Measurements from ENCODE around the gene TMPRSS6. TPM values are rescaled to one million over a fixed set of nuclear protein-coding genes. Genes with fewer than 3 reads are reported as not detected.
A peak's percentile ranks its signal among the peaks of the same experiment; 100 is the strongest.

Gene TMPRSS6
- total and polyA plus RNA-seq, 2 donors (not counting 1 experiment from before 2014, with no cell fraction given), result 0.03 TPM; not detected in 1

DNA sequence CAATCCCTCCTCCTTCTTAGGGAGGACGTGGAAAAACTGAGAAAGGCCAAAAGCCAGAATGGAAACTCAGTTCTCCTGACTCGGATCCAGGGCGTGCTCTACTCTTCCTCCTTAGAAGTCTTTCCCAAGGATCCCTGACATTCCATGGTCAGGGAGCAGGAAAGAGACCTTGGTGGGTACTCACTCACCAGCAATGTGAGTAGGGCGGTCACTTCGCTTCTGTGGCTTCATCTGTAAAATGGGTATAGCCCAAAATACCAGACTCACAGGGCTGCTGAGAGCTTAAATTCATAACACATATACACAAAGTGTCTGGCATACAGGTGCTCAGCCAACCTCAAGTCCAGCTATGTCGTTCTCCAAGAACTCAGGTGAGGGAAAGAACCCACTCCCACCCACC, 58.6 kb downstream of the TMPRSS6 start:
- H3K4me1 ChIP-seq (ENCODE audit: control insufficient read depth in 2 of 2, insufficient read depth in 2 of 2, low read length in 2 of 2), result peaks cover 7 to 20% of the 10 kb centered on the region in 2 donors
- H3K36me3 ChIP-seq (replicated peaks in 1 of 2; ENCODE audit: control extremely low read depth in 1 of 2, control insufficient read depth in 1 of 2, extremely low read depth in 1 of 2, insufficient read depth in 2 of 2, low read length in 1 of 2), result peaks cover 0 to 2% of the 10 kb centered on the region in 2 experiments
- peaks cover 12% of the 10 kb centered on the region for H3K4me1 Mint-ChIP-seq
- intact Hi-C loops (cut with micrococcal nuclease), result loop anchor here (1.0 to 5.0 kb wide), 2 partner anchors 275 to 1749 kb away; partner anchors contain the start of gene IFT27
- H3K27me3 Mint-ChIP-seq, result no peaks in the 10 kb centered on the region
- no peaks in the 10 kb centered on the region for H3K79me2 ChIP-seq (ENCODE audit: control insufficient read depth, insufficient read depth, low read length)
- no peak for ATAC-seq (ENCODE audit: low read depth)
- no peaks in the 10 kb centered on the region for H3K9me3 Mint-ChIP-seq (ENCODE audit: insufficient read depth)
- H3K9me3 ChIP-seq (ENCODE audit: control extremely low read depth in 1 of 3, control insufficient read depth in 2 of 3, insufficient read depth in 1 of 3, low read length in 2 of 3), result no peaks in the 10 kb centered on the region
- no peak overlapping the region for H3K9ac ChIP-seq (ENCODE audit: low read length)
- H3K4me3 Mint-ChIP-seq, result peak overlapping the region; percentile 71
- CTCF ChIA-PET, result interaction anchor here (1.3 to 2.4 kb wide), 4 partner anchors 8 to 73 kb away, joined by 3 to 9 read pairs (median 4); partner anchors contain the start of gene TST
- TF ChIP-seq, protein P1, sequence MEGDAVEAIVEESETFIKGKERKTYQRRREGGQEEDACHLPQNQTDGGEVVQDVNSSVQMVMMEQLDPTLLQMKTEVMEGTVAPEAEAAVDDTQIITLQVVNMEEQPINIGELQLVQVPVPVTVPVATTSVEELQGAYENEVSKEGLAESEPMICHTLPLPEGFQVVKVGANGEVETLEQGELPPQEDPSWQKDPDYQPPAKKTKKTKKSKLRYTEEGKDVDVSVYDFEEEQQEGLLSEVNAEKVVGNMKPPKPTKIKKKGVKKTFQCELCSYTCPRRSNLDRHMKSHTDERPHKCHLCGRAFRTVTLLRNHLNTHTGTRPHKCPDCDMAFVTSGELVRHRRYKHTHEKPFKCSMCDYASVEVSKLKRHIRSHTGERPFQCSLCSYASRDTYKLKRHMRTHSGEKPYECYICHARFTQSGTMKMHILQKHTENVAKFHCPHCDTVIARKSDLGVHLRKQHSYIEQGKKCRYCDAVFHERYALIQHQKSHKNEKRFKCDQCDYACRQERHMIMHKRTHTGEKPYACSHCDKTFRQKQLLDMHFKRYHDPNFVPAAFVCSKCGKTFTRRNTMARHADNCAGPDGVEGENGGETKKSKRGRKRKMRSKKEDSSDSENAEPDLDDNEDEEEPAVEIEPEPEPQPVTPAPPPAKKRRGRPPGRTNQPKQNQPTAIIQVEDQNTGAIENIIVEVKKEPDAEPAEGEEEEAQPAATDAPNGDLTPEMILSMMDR (IDR thresholded peaks at IDR 0.05), result no peak
- no peak for TF ChIP-seq EZH2 (IDR thresholded peaks at IDR 0.05; ENCODE audit: borderline replicate concordance, insufficient read depth, low read depth, low read length, poor library complexity, severe bottlenecking)
- no peak overlapping the region for H3K27ac Mint-ChIP-seq
- H3K27me3 ChIP-seq (replicated peaks in 1 of 4; ENCODE audit: control extremely low read depth in 1 of 4, control insufficient read depth in 3 of 4, insufficient read depth in 4 of 4, low read length in 3 of 4), result no peaks in the 10 kb centered on the region
- H3K27ac ChIP-seq (ENCODE audit: low read length in 2 of 2), result no peak overlapping the region
- no peak overlapping the region for H3K4me3 ChIP-seq (ENCODE audit: control extremely low read depth in 1 of 5, extremely low read depth in 1 of 5, insufficient read depth in 1 of 5, low read depth in 2 of 5, low read length in 4 of 5)
- no peak for DNase-seq
- no peaks in the 10 kb centered on the region for H4K20me1 ChIP-seq (ENCODE audit: control insufficient read depth, insufficient read depth, low read length, poor library complexity, severe bottlenecking)
- POLR2A ChIA-PET, result interaction anchor here (0.5 to 0.7 kb wide), 3 partner anchors 30 to 505 kb away, joined by 4 to 6 read pairs (median 5); no protein-coding TSS in a partner anchor
- peak overlapping the region; percentile 95 for H3K4me2 ChIP-seq (replicated peaks; ENCODE audit: low read depth, low read length, poor library complexity, severe bottlenecking)
- no peak overlapping the region for H2AFZ ChIP-seq (ENCODE audit: insufficient read depth, low read depth, low read length, poor library complexity, severe bottlenecking)
- 90% methylated on average over 3 of the region's 6 CpGs for WGBS (ENCODE audit: insufficient coverage)

DNA sequence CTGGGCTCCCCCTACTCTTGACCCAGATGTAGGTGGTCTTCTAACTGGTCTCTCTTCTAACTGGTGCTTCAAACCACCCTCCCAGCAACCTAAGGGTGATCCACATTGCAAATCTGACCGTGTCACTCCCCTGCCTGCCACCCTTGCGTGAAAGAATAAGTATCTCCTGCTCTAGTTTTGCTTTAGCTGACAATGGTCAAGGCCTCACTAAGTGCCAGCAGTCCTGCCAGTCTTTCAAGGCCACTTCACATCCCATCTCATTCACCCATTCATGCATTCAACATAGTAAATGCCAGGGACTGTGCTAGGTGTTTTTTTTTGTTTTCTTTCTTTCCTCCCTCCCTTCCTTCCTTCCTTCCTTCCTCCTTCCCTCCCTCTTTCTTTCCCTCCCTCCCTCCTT, 60.3 kb downstream of the TMPRSS6 start:
- WGBS (ENCODE audit: insufficient coverage), result 88% methylated on average over 2 of the region's 2 CpGs
- TF ChIP-seq, protein P1 (IDR thresholded peaks at IDR 0.05), result no peak
- TF ChIP-seq EZH2 (IDR thresholded peaks at IDR 0.05; ENCODE audit: borderline replicate concordance, insufficient read depth, low read depth, low read length, poor library complexity, severe bottlenecking), result no peak
- Mint-ChIP-seq H3K27ac (no peak overlapping the region), H3K27me3 (no peaks in the 10 kb centered on the region), H3K4me1 (peaks cover 24% of the 10 kb centered on the region), H3K4me3 (no peak overlapping the region), H3K9me3 (ENCODE audit: insufficient read depth) (no peaks in the 10 kb centered on the region)
- H3K4me1 ChIP-seq (ENCODE audit: control insufficient read depth in 2 of 2, insufficient read depth in 2 of 2, low read length in 2 of 2), result peaks cover 16 to 31% of the 10 kb centered on the region in 2 donors
- no peak for DNase-seq
- ATAC-seq (ENCODE audit: low read depth), result no peak
- peaks cover 0 to 2% of the 10 kb centered on the region in 2 experiments for H3K36me3 ChIP-seq (replicated peaks in 1 of 2; ENCODE audit: control extremely low read depth in 1 of 2, control insufficient read depth in 1 of 2, extremely low read depth in 1 of 2, insufficient read depth in 2 of 2, low read length in 1 of 2)
- H3K4me2 ChIP-seq (replicated peaks; ENCODE audit: low read depth, low read length, poor library complexity, severe bottlenecking), result no peak overlapping the region
- no peak overlapping the region for H2AFZ ChIP-seq (ENCODE audit: insufficient read depth, low read depth, low read length, poor library complexity, severe bottlenecking)
- no peaks in the 10 kb centered on the region for H4K20me1 ChIP-seq (ENCODE audit: control insufficient read depth, insufficient read depth, low read length, poor library complexity, severe bottlenecking)
- POLR2A ChIA-PET, result interaction anchor here (0.7 kb wide), 1 partner anchor 111 kb away, joined by 4 read pairs; no protein-coding TSS in a partner anchor
- no peaks in the 10 kb centered on the region for H3K9me3 ChIP-seq (ENCODE audit: control extremely low read depth in 1 of 3, control insufficient read depth in 2 of 3, insufficient read depth in 1 of 3, low read length in 2 of 3)
- no peak overlapping the region for H3K27ac ChIP-seq (ENCODE audit: low read length in 2 of 2)
- intact Hi-C loops (cut with micrococcal nuclease), result loop anchor here (10.0 kb wide), 1 partner anchor 194 kb away; no protein-coding TSS in a partner anchor
- no peaks in the 10 kb centered on the region for H3K79me2 ChIP-seq (ENCODE audit: control insufficient read depth, insufficient read depth, low read length)
- CTCF ChIA-PET, result interaction anchor here (1.7 kb wide), 1 partner anchor 27 kb away, joined by 3 read pairs; no protein-coding TSS in a partner anchor
- H3K4me3 ChIP-seq (ENCODE audit: control extremely low read depth in 1 of 5, extremely low read depth in 1 of 5, insufficient read depth in 1 of 5, low read depth in 2 of 5, low read length in 4 of 5), result no peak overlapping the region
- no peaks in the 10 kb centered on the region for H3K27me3 ChIP-seq (replicated peaks in 1 of 4; ENCODE audit: control extremely low read depth in 1 of 4, control insufficient read depth in 3 of 4, insufficient read depth in 4 of 4, low read length in 3 of 4)
- H3K9ac ChIP-seq (ENCODE audit: low read length), result no peak overlapping the region
